ENCODE measurements around the gene HLA-DPA1. TPM values are rescaled to one million over a fixed set of nuclear protein-coding genes. Genes with fewer than 3 reads are reported as not detected.
A peak's percentile ranks its signal among the peaks of the same experiment; 100 is the strongest.

Gene HLA-DPA1
- total and polyA plus RNA-seq, 7 donors: 10.7 to 52.6 (median 13.8) TPM

GRCh38 chr6:33024521-33024920 is 48.9 kb downstream of the HLA-DPA1 start:
- intact Hi-C loops (cut with DNase I): no loop called here
- Histone ChIP-seq H3K4me3 (no peak overlapping the region), H3K9me3 (no peaks in the 10 kb centered on the region), H3K27ac (no peak overlapping the region), H3K27me3 (ENCODE audit: insufficient read depth in 3 of 3, low read length in 2 of 3) (peaks cover 0 to 5% (median 0%) of the 10 kb centered on the region in 3 donors), H3K36me3 (ENCODE audit: insufficient read depth in 1 of 2, low read depth in 1 of 2) (no peaks in the 10 kb centered on the region), H3K4me1 (peaks cover 4% of the 10 kb centered on the region)
- no peak for TF ChIP-seq CTCF (IDR thresholded peaks at IDR 0.05)
- ATAC-seq: no peak
- no peak for DNase-seq

GRCh38 chr6:33023536-33023935 is 49.9 kb downstream of the HLA-DPA1 start:
- Histone ChIP-seq H3K27me3 (ENCODE audit: insufficient read depth in 3 of 3, low read length in 2 of 3) (peaks cover 0 to 5% (median 0%) of the 10 kb centered on the region in 3 donors), H3K4me3 (no peak overlapping the region), H3K36me3 (ENCODE audit: insufficient read depth in 1 of 2, low read depth in 1 of 2) (no peaks in the 10 kb centered on the region), H3K4me1 (peaks cover 9% of the 10 kb centered on the region), H3K9me3 (no peaks in the 10 kb centered on the region), H3K27ac (no peak overlapping the region)
- WGBS, 3 donors: 58 to 60% (median 59%) methylated on average over 3 of the region's 3 CpGs
- no peak for TF ChIP-seq CTCF (IDR thresholded peaks at IDR 0.05)
- DNase-seq: no peak
- ATAC-seq: no peak
- intact Hi-C loops (cut with DNase I): no loop called here

DNA sequence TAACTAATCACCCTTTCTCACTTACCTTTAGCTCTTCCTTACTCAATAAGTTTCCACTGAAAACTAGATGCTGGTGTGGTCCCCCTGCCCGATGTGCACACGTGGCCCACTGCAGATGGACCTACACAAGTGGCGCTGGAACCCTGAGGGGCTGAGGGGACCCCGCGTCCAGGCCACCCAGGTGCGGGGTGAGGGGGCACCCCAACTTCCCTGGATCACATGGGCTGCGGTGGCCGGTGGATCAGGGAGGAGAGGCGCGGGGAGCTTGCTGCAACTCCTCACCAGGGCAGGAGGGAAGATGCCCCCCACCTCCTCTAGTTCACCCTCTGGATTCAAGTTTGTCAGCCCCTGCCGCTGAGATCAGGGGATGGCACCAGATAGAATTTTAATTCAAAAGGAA is 51.5 kb downstream of the HLA-DPA1 start:
- H3K27ac ChIP-seq: no peak overlapping the region
- H3K36me3 ChIP-seq (ENCODE audit: insufficient read depth in 1 of 2, low read depth in 1 of 2): no peaks in the 10 kb centered on the region
- peaks cover 0 to 2% (median 0%) of the 10 kb centered on the region in 3 donors for H3K27me3 ChIP-seq (ENCODE audit: insufficient read depth in 3 of 3, low read length in 2 of 3)
- no peaks in the 10 kb centered on the region for H3K9me3 ChIP-seq
- DNase-seq (no peak), ATAC-seq (no peak)
- intact Hi-C loops (cut with DNase I): no loop called here
- no peak overlapping the region for H3K4me3 ChIP-seq
- TF ChIP-seq CTCF (IDR thresholded peaks at IDR 0.05): no peak
- peaks cover 15% of the 10 kb centered on the region for H3K4me1 ChIP-seq
- 93% methylated on average over 11 of the region's 11 CpGs for WGBS, 3 donors

DNA sequence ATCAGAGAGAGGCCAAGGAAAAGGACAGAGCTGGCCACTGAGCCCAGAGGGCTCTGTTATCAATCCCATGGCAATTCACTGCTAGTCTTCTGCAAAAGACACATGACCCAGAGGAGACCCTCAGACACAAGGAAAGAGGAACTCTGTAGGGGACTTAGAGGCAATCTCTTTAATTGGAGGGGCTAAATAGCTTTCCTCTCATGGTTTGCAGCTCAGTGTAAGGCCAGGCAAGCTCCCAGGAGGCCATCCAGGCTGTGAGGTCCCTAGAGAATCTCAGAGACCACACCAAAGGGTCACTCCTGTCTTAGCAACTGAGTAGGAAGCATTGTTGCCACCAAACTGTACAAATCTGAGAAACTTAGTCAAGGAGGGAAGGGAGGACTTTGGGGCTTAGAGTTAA is 54.1 kb downstream of the HLA-DPA1 start:
- intact Hi-C loops (cut with DNase I): no loop called here
- H3K27me3 ChIP-seq (ENCODE audit: insufficient read depth in 3 of 3, low read length in 2 of 3): peaks cover 0 to 2% (median 0%) of the 10 kb centered on the region in 3 donors
- H3K4me3 ChIP-seq: peak overlapping the region; percentile 28
- H3K27ac ChIP-seq: peak overlapping the region; percentile 58
- DNase-seq (no peak), ATAC-seq (no peak)
- no peaks in the 10 kb centered on the region for H3K36me3 ChIP-seq (ENCODE audit: insufficient read depth in 1 of 2, low read depth in 1 of 2)
- peaks cover 15% of the 10 kb centered on the region for H3K4me1 ChIP-seq
- H3K9me3 ChIP-seq: no peaks in the 10 kb centered on the region
- no peak for TF ChIP-seq CTCF (IDR thresholded peaks at IDR 0.05)

GRCh38 chr6:33018904-33019303 is 54.5 kb downstream of the HLA-DPA1 start:
- Histone ChIP-seq H3K9me3 (no peaks in the 10 kb centered on the region), H3K4me3 (peak overlapping the region; percentile 28), H3K36me3 (ENCODE audit: insufficient read depth in 1 of 2, low read depth in 1 of 2) (no peaks in the 10 kb centered on the region), H3K27me3 (ENCODE audit: insufficient read depth in 3 of 3, low read length in 2 of 3) (peaks cover 0 to 2% (median 1%) of the 10 kb centered on the region in 3 donors), H3K4me1 (peaks cover 15% of the 10 kb centered on the region), H3K27ac (peak overlapping the region; percentile 58)
- no peak for TF ChIP-seq CTCF (IDR thresholded peaks at IDR 0.05)
- 6 to 17% (median 16%) methylated on average over 6 of the region's 6 CpGs for WGBS, 3 donors
- intact Hi-C loops (cut with DNase I): no loop called here
- peak in 3 of 4 donors; percentile 53 to 81 (median 63) for ATAC-seq
- DNase-seq: peak in 1 of 2 donors; percentile 65
